Measurements from ENCODE around the gene TACC3.

The TACC3 gene

GRCh38 chr4:1765409-1766072, 44.2 kb downstream of the TACC3 start:
- Histone ChIP-seq H3K9me3 (no peaks in the 10 kb centered on the region), H3K4me3 (ENCODE audit: low read depth, low read length) (no peak overlapping the region), H3K27me3 (no peaks in the 10 kb centered on the region), H3K36me3 (no peaks in the 10 kb centered on the region), H3K4me1 (no peaks in the 10 kb centered on the region)
- no peak for TF ChIP-seq CTCF (IDR thresholded peaks at IDR 0.05; ENCODE audit: low read depth, low read length)
- no peak for DNase-seq

GRCh38 chr4:1766106-1767060, 45.1 kb downstream of the TACC3 start:
- H3K9me3 ChIP-seq: no peaks in the 10 kb centered on the region
- no peaks in the 10 kb centered on the region for H3K27me3 ChIP-seq
- no peak for TF ChIP-seq CTCF (IDR thresholded peaks at IDR 0.05; ENCODE audit: low read depth, low read length)
- no peak overlapping the region for H3K4me3 ChIP-seq (ENCODE audit: low read depth, low read length)
- H3K36me3 ChIP-seq: no peaks in the 10 kb centered on the region
- DNase-seq: no peak
- H3K4me1 ChIP-seq: no peaks in the 10 kb centered on the region

- peaks cover under 1% of the 10 kb centered on the region; the same call in 1 of the 2 replicates for H3K4me1 ChIP-seq
- TF ChIP-seq CTCF (IDR thresholded peaks at IDR 0.05; ENCODE audit: low read depth, low read length): no peak
- no peak for DNase-seq
- H3K4me3 ChIP-seq (ENCODE audit: low read depth, low read length): peak overlapping the region; percentile 36
- H3K9me3 ChIP-seq: no peaks in the 10 kb centered on the region
- no peaks in the 10 kb centered on the region for H3K27me3 ChIP-seq
- H3K36me3 ChIP-seq: no peaks in the 10 kb centered on the region
Measured at GRCh38 chr4:1767061-1767769, 45.9 kb downstream of the TACC3 start.

- no peaks in the 10 kb centered on the region for H3K27me3 ChIP-seq
- peak overlapping the region; percentile 36 for H3K4me3 ChIP-seq (ENCODE audit: low read depth, low read length)
- TF ChIP-seq CTCF (IDR thresholded peaks at IDR 0.05; ENCODE audit: low read depth, low read length): peak; percentile 36; the same call in 1 of the 2 replicates
- H3K9me3 ChIP-seq: no peaks in the 10 kb centered on the region
- peak; percentile 71 for DNase-seq
- H3K36me3 ChIP-seq: no peaks in the 10 kb centered on the region
- H3K4me1 ChIP-seq: peaks cover 7% of the 10 kb centered on the region
Measured at GRCh38 chr4:1767770-1768366, 46.5 kb downstream of the TACC3 start.

GRCh38 chr4:1768367-1769034, 47.2 kb downstream of the TACC3 start:
- H3K4me3 ChIP-seq (ENCODE audit: low read depth, low read length): no peak overlapping the region
- TF ChIP-seq CTCF (IDR thresholded peaks at IDR 0.05; ENCODE audit: low read depth, low read length): no peak
- H3K36me3 ChIP-seq: no peaks in the 10 kb centered on the region
- no peak for DNase-seq
- H3K4me1 ChIP-seq: peaks cover 10% of the 10 kb centered on the region
- no peaks in the 10 kb centered on the region for H3K27me3 ChIP-seq
- no peaks in the 10 kb centered on the region for H3K9me3 ChIP-seq

Data from BE2C (cell line).